Fibroblast of villous mesenchyme (primary cell): ENCODE measurements around the gene OSBPL8. TPM values are rescaled to one million over a fixed set of nuclear protein-coding genes. Genes with fewer than 3 reads are reported as not detected.
"Not testable (repeated sequence)": the region's sequence is repeated elsewhere in the genome, so short reads cannot be mapped to it uniquely, and the experiment has no call there.

Source experiments
- DNase-seq: peaks from one replicate; pipeline ENCODE4 v3.0.0-alpha.2; 2010; ENCODE audit warnings: low read depth
- H3K4me3 ChIP-seq: 2 replicates; pipeline ENCODE4 v1.5.1; 2011; ENCODE audit warnings: low read depth, mild to moderate bottlenecking, low read length
- CTCF ChIP-seq: IDR thresholded peaks from 2 replicates; pipeline ENCODE4 v1.5.1; 2012; ENCODE audit warnings: low read depth, mild to moderate bottlenecking, low read length; ENCODE audit not compliant: insufficient read depth
- total RNA-seq: library from RNA; depleted of rRNA; stranded (reverse); fragments of >200 nt; gene quantifications from 2 replicates; pipeline ENCODE4 v1.2.3, GENCODE V29; 2012

Gene OSBPL8
- total RNA-seq, 1 donor = 135 TPM

- no peak overlapping the region for H3K4me3 ChIP-seq
- no peak for DNase-seq
- TF ChIP-seq CTCF = no peak
Observed at GRCh38 chr12:76515271-76515670, 44.3 kb downstream of the OSBPL8 start.

GRCh38 chr12:76511116-76511716 is 48.4 kb downstream of the OSBPL8 start:
- DNase-seq, H3K4me3 ChIP-seq: not testable (repeated sequence)

GRCh38 chr12:76508128-76508980 is 51.2 kb downstream of the OSBPL8 start:
- TF ChIP-seq CTCF = no peak
- H3K4me3 ChIP-seq = no peak overlapping the region
- no peak for DNase-seq

DNA sequence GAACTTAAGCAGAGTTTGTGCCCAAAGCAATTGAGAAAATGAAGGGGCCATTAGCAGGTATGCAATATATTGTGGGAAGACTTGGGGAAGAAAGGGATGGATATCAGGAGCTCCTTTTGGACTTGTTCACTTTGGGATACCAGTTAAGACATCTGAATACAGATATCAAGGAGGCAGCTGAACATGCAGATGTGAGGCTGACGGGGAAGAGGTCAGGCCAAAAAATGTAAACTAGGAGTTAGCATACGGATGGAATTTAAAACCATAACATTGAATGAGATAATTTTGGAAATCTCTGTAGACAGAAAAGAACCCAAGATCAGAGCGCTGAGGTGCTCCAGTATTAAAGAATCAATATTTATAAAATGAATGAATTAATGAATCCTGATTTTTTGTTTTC is 53.4 kb downstream of the OSBPL8 start:
- TF ChIP-seq CTCF = no peak
- DNase-seq = peak; percentile 49
- no peak overlapping the region for H3K4me3 ChIP-seq

- H3K4me3 ChIP-seq = no peak overlapping the region
- TF ChIP-seq CTCF = no peak
- no peak for DNase-seq
Observed at GRCh38 chr12:76505050-76505449, 54.5 kb downstream of the OSBPL8 start.

DNA sequence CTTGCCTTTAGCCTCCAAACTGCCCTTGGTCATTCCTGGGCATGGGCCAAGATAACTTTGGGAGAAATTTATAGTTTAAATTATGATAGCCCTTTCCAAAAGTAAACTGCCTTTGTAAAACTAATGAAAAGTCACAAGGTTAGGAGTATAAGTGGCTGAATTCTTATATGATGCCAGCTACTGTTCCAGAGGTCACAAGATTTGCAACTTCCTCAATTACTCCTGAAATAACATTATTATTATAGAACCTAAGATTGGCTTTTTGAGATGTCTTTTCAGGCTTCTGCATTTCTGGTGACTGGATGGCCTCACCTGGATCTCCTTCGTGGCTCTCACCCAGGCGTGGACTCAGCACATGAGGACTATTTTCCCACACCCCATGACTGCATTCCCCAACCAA is 55.0 kb downstream of the OSBPL8 start:
- no peak for DNase-seq
- no peak overlapping the region for H3K4me3 ChIP-seq
- no peak for TF ChIP-seq CTCF

DNA sequence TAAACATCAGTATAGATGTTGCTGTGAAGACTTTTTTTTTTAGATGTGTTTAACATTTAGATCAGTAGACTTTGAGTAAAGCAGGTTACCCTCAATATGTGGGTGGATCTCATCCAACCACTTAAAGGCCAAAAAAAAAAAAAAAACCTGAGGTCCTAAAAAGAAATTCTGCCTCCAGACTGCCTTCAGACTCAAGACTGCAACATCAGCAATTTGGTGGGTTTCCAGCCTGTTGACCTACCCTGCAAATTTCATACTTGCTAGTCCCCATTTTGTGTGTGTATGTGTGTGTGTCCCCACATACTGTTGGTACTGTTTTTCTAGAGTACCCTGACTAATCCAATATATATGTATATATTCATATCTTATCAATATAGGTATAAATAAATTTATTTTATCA is 55.6 kb downstream of the OSBPL8 start:
- no peak for TF ChIP-seq CTCF
- no peak overlapping the region for H3K4me3 ChIP-seq
- DNase-seq = no peak
